Stimulated activated CD8-positive, alpha-beta memory T cell treated with anti-CD3 and anti-CD28 coated beads, Interleukin-7, amount 100 ng/mL, for 24 hours (primary cell): ENCODE results near the gene ITGA3.

ENCODE experiments used
- DNase-seq: peaks from one replicate; pipeline ENCODE4 v3.0.0-alpha.2; 2020; ENCODE audit warnings: low read depth

ITGA3 gene

DNA sequence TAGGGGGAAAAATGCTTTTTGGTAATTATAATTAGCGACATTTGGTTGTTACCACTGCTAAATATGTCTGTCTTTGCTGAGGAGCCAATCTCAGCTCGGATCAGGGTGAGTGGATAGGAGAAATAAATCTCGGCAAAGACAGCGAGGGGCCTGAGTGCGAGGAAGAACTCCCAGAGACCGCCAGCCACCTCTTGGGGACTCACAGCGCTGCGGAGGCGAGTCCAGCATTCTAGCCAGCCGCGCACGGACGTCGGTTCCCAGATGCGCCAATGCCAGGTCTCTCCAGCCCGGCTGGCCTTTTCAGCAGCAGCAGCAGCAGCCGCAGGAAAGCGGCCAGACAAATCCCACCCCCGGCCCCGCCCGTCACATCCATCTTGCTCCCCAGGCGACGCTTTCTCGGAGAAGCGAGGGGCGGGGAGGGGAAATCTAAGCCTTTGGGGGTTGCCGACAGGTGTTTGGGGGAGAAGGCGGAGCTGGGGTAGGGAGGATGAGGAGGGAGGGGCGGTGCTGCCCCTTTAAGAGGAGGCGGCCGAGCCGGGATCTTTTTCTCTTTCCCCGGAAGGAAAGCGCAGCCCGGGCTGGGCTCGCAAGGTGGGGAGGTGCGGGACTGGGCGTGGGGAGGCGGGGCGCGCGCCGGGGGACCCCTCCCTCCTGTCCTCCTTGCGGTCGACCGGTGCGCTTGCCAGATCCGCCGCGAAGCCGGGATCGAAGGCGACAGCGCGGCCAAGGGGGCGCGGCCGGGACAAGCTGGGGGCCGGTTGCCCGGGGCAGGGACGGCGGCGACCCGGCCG is at the start of gene ITGA3:
ITGA3 (plus strand) TSS at position 685 of the 791 bp plus-strand sequence. CDS start 330 bp downstream, outside the sequence.
- peak; percentile 24 for DNase-seq

DNA sequence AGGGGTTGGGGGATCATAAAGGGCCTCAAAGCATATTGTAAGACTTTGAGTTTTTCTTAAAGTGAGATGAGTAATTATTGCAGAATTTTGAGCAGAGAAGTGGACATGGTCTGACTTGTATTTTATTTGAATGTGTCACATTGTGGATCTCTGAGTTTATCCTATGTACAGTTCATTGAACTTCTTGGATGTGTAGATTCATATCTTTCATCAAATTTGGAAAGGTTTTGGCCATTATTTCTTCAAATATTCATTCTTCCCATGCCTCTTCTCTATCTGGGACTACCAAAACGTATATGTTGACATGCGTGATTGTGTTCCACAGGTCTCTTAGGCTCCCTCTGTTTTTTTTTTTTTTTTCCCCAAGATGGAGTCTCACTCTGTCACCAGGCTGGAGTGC is 46.6 kb upstream of the ITGA3 start:
- no peak for DNase-seq

DNA sequence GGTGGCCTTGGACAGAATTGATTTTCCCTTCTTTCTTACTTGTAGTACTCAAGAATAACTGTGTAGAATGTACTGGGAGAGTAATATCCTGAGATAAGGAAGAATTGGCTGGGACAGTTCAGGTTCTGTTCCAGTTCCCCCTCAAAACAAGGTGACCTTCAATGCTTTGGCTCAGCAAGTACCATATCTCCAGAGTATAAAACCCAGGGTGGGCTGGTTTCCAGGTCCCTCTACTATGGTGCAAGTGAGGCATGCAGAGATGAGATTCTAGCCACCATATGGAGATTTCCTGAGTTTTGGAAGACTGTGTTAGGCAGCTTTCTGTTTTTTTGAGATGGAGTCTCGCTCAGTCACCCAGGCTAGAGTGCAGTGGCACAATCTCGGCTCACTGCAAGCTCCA is 42.8 kb upstream of the ITGA3 start:
- no peak for DNase-seq

DNA sequence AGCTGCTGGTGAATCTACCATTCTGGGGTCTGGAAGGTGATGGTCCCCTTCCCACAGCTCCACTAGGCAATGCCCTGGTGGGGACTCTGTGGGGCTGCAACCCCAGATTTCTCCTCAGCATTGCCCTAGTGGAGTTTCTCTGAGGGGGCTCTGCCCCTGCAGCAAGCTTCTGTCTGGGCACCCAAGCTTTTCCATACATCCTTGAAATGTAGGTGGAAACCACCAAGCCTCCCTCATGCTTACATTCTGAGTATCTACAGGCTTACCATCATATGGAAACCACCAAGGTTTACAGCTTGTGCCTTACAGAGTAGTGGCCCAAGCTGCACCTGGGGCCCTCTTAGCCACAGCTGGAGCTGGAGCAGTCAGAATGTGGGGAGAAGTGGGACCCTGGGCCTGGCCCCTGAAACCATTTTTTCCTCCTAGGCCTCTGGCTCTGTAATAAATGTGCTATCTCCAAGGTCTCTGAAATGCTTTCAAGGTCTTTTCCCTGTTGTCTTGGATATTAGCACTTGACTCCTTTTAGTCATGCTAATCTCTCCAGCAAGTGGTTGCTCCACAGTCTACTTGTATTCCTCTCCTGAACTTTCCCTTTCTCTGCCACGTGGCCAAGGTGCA is 41.3 kb upstream of the ITGA3 start:
- no peak for DNase-seq

DNA sequence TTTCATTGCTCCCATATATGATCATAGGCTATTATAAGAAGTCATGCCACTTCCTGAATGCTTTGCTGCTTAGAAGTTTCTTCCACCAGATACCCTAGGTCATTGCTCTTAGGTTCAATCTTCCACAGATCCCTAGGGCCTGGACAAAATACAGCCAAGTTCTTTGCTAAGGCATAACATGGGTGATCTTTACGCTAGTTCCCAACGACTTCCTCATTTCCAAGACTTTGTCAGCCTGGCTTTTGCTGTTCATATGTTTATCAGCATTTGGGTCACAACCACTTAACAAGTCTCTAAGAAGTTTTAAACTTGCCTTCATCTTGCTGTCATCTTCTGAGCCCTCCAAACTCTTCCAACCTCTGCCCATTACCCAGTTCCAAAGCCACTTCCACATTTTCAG is 40.8 kb upstream of the ITGA3 start:
- DNase-seq: no peak

DNA sequence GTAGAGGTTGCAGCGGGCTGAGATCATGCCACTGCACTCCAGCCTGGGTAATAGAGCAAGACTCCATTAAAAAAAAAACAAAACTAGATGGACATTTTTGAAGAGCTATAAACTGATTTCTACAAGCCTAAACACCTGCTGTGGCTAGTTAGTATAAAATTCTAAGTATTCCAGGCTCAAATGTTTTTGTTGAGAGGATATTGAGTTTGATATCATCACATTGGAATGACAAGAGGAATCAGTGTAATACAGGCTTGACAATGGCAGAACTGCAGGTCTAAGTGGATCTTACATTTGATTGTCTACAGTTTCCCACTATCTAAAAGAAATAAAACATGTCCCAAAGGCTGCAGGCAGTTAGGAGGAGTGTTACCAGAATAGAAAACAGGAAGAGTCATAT is 37.0 kb upstream of the ITGA3 start:
- no peak for DNase-seq

DNA sequence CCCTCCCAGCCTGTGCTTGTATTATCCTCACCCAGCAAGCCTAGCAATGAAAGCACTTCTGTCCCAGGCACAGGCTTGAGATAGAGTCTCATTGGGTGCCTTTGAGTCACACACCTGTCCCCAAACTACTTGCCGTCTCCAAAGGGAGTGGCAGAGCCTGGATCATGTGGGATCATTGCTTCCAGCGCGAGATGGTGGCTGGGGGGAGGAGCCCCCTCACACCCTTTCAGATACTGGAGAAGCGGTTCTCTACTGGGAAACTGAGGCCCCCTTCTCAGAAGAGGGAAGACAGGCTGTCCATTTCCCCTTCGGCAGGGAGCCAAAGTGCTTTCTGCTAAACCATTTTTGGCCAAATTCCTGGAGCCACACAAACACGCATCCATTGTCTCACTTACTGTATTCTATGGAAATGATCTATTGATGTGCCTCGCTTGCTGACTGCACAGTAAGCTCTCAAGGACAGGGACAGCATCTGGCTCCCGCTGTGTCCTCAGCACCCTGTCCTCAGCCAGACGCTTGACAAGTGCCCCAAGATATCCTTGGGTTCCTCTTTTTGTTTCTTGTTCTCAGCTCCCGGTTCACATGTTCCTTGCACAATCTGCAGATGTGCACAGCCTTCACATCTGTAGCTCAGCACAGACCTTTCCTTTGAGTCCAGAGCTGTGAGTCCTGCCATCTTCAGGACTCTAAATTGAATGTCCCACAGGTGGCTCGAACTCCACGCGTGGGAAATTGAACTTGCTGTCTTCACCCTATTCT is 34.9 kb upstream of the ITGA3 start:
- no peak for DNase-seq

DNA sequence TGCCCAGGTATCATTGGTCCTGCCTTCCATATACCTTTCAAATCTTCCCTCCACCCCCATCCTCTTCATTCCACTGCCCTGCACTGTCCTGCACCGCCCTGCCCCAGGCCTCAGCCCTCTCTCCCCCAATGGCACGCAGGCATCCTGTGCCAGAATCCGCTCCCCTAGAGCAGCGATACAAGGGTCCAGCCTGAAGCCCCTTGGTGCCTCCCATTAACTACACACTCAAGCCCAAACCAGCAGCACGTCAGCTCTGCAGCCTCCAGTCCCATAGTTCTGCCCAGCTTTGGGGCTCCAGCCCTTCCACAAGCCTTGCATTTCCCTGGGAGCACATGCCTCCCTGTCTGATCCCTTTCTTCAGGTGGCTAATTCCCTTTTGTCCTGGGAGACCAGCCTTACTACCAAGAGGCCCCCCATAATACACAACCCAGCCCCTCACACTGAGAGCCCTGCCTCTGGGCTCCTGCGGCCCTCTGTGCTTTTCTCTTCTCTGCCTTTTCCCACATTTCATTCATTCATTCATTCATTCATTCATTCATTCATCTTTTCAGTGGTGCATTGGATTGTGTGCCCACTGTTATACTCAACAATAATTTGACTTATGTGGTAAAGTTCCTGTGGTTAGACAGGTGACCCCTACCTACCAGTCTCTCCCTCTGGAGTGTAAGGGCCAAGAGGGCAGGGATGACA is 34.1 kb upstream of the ITGA3 start:
- DNase-seq: no peak

DNA sequence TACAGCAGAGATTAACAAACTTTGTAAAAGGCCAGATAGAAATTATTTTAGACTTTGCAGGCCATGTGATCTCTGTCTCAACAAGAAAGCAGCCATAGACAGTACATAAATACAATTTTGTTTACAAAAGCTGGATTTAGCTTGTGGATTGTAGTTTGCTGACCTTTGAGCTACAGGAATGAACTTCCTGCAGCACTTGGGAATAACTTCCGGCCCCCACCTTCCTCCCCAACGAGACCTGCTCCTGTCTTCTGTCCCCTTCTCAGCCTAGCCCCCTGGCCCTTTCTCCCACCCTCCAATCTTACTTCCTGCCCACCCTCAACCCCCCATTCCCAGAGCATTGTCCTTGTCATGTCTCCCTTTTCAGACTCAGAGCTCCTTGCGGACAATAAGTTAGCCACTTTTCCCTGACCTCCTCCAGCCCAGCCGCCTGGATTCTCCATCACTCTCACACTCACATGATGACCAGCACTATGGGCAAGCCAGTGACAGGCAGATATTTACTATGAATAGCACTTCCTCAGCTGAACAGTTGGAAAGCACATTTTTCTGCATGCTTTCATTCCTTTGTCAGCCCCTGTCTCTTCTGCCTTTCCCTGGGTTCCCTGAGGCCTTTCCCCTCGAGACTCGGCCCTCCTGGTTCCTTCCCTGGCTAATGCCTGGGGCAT is 33.3 kb upstream of the ITGA3 start:
- no peak for DNase-seq

DNA sequence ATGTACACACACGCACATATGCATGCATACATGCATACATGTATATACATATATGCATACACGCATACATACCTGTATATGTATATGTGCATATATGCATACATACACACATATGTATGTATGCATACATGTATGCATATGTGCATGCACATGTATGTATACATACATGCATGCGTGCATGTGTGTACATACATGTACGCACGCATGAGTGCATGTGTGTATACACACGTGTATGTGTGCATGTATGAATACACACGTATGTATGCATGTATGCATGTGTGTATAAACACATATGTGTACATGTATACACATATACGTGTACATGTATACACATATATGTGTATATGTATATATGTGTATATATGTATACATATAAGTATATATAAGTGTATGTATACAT is 32.4 kb upstream of the ITGA3 start:
- DNase-seq: no peak

DNA sequence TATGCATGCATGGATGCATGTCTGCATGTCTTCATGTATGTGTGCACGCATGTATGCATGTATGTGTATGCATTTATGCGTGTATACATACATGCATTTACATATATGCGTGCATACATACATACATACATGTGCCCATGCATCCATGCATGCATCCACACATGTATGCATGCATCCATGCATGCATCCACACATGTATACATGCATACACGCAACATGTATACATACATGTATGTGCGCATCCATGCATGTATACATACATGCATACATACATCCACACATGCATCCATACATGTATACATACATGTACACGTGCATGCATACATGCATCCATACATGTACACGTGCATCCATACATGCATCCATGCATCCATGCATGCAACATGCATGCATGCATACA is 31.1 kb upstream of the ITGA3 start:
- no peak for DNase-seq

DNA sequence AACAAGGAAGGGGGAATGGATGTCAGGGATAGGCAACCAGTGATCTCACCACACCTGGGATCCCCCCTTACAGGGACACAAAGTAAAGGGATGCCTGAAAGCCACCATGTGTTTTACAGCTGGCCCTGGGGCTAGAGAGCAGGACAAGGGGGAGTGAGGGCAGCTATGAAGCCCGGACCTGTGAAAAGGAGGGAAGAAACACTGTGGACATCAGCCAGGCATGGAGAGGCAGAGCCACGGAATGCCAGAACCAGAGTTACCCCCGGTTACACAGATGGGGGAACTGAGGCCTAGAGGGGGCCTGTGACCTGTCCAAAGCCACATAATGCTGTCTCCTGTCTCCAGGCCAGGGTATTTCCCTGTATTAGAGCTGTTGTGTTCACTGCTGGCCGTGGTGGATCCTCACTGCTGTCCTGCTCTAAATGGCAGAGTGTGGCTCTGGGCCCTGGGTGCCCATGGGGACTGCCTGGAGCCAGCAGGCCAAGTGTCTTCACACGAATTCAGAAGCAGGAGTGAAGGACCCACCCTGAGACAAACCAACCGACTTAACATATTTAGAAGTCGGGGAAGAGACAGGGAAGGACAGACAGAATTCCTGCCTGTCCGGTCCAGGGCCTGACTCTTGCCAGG is 29.7 kb upstream of the ITGA3 start:
- DNase-seq: no peak

DNA sequence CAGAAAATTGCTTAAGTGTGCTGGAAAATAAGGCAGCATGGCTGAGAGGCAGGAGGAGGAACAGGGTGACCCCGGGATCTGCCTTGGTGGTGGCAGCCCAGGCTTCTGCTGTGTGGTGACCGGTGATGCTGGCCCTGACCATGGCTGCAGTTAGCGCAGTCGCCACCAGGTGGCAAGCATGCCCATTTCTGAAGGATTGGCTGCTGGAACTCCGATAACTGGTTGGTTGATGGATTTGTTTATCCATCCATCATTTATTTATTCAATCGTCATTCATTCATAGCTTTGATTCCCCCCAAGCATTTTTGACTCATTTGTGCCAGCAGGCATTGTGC is 29.1 kb upstream of the ITGA3 start:
- DNase-seq: peak; percentile 65

DNA sequence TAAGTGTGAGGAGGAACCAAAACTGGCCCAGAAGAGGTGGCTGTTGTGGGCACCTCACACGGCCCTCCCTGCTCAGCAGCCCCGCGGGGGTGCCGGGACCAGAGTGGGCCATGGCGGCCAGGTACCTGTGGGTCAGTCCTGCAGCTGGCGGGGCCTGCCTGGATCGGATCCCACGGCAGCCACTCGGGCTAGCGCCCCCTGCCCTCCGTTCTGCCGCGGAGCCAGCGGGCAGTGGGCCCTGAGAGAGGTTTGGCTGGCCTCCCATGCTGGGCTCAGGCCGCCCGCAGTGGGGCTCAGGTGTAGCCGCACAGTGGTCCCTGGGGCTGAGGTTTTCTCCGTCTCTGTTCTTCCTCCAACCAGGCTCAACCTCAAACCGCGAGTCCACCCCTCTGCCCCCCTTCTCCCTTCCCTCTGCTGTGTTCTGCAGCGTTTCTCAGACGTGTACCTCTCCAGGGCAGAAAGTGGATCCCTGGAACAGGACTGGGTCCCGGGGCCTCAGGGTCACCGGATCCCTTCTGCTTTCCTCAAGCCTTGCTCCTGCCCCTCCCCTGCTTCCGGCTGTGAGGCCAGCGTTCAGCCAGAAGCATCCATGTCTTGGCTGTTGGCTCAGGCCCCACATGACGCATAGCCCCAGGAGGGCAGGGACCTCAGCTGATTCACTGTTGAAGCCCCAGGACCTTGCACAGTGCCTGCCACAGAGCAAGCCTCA is 28.6 kb upstream of the ITGA3 start:
- DNase-seq: no peak

DNA sequence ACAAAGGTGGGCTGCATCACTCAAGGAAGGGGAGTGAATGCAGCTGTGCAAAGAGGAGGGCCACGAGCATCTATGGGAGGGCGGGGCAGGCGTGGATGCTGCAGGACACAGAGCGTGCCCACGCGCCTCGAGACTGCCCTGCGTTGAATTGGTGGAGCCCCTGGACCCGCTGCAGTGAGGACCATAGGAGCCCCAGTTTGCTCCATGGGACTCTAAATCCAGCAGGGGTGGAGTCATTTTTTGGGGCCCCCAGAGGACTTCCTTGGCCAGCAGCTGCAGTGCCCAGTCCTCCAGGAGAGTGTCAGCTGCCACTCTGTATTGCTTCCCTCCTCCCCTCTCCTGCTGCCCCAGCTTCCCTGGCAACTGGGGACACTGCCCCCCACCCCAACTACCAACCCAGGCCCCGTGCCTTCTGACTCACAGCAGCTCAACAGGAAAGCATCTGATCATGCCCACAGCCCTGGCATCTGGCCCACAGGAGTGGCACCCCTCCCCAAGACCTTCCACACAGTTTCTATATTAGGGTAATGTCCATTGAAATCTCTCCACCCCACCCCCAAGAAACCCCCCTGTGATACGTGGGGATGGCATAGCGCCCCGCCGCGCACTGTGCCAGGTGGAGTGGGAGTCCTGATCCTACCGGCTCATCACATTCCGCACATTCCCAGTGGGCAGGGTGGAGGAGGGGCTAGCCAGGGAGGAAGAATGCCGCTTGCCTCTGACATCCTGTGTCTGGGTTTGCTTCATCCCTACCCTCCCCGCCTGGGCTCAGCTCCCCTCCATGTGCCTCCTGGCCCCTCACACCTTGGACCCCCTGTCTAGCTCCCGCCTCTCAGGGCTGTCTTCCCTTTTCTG is 27.8 kb upstream of the ITGA3 start:
- DNase-seq: no peak

DNA sequence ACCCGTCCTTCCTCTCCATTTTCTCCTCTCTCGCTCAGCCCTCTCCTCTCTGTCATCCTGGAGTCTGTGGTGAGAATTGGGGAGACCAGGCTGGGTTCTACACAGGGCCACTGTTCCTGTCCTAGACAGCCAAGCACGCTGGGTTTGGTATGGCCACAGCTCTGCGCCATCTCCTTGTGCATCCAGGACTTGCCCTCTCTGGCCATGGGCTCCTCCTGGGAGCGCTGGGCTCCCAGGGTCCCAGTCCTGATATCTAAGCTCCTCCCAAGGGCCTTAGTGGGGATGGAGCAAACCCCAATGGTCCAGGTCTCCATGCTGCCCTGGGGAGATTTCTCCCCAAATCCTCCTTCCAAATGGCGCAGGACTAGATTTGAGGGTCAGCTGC is 27.2 kb upstream of the ITGA3 start:
- DNase-seq: no peak

DNA sequence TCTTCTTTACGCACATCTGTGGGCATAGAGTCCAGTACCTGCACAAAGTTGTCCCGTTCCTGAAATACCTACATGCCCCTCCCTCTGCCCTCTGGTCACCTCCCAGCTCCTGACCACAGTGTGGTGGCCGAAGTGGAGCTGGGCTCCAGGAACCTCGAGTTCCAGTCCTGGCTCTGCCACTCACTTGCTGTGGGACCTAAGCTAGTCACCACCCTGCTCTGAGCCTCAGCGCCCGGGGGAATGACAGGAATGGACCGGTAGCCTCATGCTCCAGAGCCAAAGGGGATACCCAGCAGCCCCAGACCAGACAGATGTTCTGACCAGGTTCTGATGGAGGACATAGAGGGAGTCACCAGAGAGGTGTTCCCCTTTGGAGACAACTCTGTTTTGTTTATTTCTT is 26.7 kb upstream of the ITGA3 start:
- DNase-seq: no peak

DNA sequence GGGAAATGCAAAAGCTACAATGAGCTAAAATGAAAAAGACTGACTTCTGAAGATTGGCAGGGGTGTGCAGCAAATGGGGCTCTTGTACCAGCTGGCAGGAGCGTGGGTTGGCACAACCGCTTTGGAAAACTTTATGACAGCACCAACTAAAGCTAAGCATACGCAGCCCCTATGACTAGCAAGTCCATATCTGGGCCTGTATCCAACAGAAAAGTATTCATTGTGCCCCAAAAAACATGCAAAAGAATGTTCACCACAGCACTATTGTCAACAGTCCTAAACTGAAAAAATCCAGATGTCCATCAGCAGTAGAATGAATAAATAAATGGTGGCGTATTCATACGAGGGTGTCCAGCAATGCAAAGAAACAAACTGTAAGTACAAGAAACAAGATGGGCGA is 22.6 kb upstream of the ITGA3 start:
- DNase-seq: no peak

DNA sequence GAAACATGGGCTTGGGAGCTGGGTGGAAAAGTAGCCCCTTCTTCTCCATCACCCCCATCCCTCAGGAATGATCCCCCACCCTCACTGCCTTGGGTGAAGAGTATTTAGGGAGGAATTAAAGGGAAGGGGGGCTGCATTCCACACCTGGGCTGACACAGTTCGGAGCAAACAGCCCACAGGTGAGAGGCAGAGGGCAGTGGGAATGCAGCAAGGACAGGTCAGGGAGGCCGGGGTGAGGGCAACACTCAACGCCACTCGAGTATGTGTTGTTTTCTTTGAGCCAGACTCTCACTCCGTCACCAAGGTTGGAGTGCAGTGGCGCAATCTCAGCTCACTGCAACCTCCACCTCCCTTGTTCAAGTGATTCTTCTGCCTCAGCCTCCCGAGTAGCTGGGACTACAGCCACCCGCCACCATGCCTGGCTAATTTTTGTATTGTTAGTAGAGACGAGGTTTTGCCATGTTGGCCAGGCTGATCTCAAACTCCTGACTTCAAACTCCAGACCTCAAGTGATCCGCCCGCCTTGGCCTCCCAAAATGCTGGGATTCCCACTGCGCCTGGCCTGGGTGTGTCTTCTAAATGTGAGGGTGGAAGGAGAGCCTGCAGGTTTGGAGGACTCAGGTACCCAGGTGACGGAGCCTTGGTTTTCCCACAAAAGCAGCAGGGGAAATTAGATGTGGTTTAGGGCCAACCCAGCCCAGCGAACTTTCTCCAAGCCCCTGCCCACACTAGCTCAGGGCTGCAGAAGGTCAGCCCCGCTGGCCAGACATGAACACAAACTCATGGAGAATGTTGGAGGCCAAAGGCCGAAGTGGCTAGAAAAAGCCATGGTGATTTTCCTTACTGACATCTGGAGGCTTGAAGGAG is 21.2 kb upstream of the ITGA3 start:
- DNase-seq: no peak
